GM06990 (cell line): ENCODE results near the gene TSC22D3.

Experiments used
- DNase-seq: peaks from one replicate; pipeline ENCODE4 v3.0.0-alpha.2; 2011; ENCODE audit not compliant: insufficient read length; ENCODE audit errors: extremely low read depth
- H3K27me3 ChIP-seq: replicated peaks from 2 replicates; pipeline ENCODE4 v1.6.0; 2011; ENCODE audit warnings: low read length; ENCODE audit not compliant: control insufficient read depth, insufficient read depth
- H3K36me3 ChIP-seq: 2 replicates; pipeline ENCODE4 v1.5.1; 2011; ENCODE audit warnings: low read length; ENCODE audit not compliant: control insufficient read depth, insufficient read depth
- H3K4me3 ChIP-seq: replicated peaks from 2 replicates; pipeline ENCODE4 v1.5.1; 2011; ENCODE audit warnings: low read depth, mild to moderate bottlenecking, control low read depth, low read length
- TF ChIP-seq, protein P1 (sequence below): IDR thresholded peaks from 2 replicates; pipeline ENCODE4 v1.5.1; 2011; ENCODE audit warnings: low read length, control low read depth, mild to moderate bottlenecking, inconsistent platforms; ENCODE audit not compliant: insufficient read depth, poor library complexity, severe bottlenecking

The TSC22D3 gene

DNA sequence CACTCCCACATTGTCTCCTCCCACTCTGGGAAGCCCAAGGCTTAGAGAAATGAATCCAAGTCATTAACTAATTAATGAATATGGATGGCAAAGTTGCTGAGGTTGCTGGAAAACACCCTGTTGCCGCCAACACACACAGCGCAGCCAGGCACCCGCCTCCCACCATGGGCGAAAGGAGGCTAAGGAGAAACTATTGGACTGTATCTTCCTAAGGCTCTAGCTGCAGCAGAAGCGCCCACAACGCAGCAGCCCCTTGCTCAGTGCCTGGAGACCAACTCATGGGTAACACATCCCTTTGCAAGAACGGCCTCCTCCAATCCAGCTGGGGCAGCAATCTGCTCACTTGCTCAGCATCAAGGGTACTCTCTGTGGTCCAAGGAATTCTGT, 34.2 kb downstream of the TSC22D3 start:
- H3K36me3 ChIP-seq = no peaks in the 10 kb centered on the region
- TF ChIP-seq, protein P1, sequence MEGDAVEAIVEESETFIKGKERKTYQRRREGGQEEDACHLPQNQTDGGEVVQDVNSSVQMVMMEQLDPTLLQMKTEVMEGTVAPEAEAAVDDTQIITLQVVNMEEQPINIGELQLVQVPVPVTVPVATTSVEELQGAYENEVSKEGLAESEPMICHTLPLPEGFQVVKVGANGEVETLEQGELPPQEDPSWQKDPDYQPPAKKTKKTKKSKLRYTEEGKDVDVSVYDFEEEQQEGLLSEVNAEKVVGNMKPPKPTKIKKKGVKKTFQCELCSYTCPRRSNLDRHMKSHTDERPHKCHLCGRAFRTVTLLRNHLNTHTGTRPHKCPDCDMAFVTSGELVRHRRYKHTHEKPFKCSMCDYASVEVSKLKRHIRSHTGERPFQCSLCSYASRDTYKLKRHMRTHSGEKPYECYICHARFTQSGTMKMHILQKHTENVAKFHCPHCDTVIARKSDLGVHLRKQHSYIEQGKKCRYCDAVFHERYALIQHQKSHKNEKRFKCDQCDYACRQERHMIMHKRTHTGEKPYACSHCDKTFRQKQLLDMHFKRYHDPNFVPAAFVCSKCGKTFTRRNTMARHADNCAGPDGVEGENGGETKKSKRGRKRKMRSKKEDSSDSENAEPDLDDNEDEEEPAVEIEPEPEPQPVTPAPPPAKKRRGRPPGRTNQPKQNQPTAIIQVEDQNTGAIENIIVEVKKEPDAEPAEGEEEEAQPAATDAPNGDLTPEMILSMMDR = no peak
- no peak overlapping the region for H3K4me3 ChIP-seq
- no peaks in the 10 kb centered on the region; the same call in none of the 2 replicates for H3K27me3 ChIP-seq
- DNase-seq = no peak

DNA sequence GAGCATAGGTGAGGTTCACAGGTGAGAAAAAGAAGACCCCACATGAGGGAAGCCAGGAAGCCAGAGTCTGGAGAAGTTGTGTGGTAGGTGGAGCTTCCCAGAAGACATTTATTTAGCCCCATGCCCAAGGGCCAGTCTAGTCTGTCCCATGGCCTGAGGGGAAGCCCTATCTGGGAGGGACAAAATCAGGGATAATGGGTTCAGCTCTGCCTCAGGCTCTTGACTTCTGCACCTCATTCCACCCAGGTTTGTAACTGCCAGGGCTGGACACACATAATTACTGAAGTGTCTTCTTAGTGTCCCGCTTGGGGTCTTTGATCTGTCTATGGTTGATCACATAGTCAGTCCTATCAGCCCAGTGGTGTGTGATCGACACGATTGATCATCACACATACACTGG, 36.0 kb downstream of the TSC22D3 start:
- H3K4me3 ChIP-seq = no peak overlapping the region
- H3K36me3 ChIP-seq = no peaks in the 10 kb centered on the region
- TF ChIP-seq, protein P1 = no peak
- DNase-seq = no peak
- H3K27me3 ChIP-seq = no peaks in the 10 kb centered on the region; the same call in none of the 2 replicates

DNA sequence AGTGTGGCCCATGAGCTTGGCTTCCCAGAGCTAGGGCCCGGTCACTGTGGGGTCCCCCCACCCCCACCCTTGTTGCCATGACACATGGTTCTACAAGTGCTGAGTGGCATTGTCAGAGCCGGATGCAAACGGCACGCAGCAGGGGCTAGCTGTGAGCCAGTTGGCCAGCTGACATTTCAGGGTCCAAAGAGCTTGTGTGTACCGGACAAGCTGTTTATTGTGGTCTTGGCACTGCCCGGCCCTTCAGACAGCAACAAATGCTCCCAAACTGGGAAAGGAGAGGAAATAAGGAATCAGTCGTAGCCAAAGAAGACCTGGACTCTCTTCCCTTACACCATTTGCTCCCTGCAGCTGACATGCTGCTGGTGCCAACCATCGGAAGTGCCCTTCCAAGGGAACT, 36.8 kb downstream of the TSC22D3 start:
- no peak overlapping the region for H3K4me3 ChIP-seq
- TF ChIP-seq, protein P1 = no peak
- H3K27me3 ChIP-seq = no peaks in the 10 kb centered on the region; the same call in none of the 2 replicates
- no peak for DNase-seq
- no peaks in the 10 kb centered on the region for H3K36me3 ChIP-seq

DNA sequence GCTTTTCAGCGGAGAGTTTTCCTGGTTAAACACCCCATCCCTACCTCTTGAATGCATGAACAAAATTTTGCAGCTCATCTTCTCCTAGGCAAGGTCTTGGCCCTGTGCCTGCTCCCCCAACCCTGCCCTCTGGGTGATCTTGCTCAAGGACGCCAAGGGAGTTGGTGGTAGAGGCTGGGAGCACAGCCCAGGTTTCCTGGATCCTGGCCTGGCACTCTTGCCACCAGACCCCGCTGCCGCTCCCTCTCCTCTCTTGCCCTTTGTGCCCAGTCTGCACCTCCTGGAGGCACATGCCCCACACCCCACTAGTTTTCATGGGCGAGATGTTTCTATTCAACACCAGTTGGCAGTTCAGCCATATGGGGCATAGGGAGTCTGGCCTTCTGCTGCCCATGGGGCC, 37.3 kb downstream of the TSC22D3 start:
- Histone ChIP-seq H3K27me3 (no peaks in the 10 kb centered on the region; the same call in 1 of the 2 replicates), H3K4me3 (no peak overlapping the region), H3K36me3 (no peaks in the 10 kb centered on the region)
- TF ChIP-seq, protein P1 = no peak
- no peak for DNase-seq

DNA sequence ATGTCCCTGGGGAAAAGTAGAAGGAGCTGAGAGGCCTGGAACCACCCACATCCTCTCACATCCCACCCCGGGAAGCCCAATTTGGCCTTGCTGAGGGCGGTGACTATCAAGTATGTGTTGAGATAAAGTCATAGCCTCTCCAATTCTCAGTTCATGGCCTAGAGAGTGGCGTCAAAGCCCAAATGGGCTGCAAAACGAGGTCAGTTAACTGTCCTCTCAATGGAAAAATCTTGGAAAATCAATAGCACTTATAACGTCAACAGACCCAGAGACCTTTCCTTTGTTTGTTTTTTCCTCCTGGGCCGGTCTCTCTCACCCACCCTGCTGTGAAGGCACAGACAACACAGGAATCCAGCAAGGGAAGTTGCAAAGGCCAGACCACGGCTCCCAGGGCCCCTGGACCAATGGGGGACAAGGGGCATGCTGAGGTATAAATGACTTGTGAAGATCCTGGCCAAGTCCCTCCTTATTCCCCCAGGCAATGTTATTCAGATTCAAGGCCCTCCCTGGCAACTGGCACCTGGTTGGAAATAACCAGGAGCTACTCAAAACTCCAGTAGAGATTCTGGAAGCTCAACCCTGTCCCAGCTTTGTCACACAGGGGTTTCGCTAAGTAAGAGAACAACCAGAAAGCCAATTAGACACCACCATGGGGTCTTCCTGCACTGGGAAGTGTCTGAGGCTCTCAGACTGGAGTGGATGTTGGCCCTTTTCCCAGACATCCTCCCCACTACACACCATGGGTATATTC, 38.6 kb downstream of the TSC22D3 start:
- TF ChIP-seq, protein P1 = no peak
- no peaks in the 10 kb centered on the region; the same call in 1 of the 2 replicates for H3K27me3 ChIP-seq
- H3K4me3 ChIP-seq = no peak overlapping the region
- no peaks in the 10 kb centered on the region for H3K36me3 ChIP-seq
- no peak for DNase-seq
